ENCODE measurements around the gene RTN4.
A peak's percentile ranks its signal among the peaks of the same experiment; 100 is the strongest.
"Not testable (repeated sequence)": the region's sequence is repeated elsewhere in the genome, so short reads cannot be mapped to it uniquely, and the experiment has no call there.

The RTN4 gene, protein sequence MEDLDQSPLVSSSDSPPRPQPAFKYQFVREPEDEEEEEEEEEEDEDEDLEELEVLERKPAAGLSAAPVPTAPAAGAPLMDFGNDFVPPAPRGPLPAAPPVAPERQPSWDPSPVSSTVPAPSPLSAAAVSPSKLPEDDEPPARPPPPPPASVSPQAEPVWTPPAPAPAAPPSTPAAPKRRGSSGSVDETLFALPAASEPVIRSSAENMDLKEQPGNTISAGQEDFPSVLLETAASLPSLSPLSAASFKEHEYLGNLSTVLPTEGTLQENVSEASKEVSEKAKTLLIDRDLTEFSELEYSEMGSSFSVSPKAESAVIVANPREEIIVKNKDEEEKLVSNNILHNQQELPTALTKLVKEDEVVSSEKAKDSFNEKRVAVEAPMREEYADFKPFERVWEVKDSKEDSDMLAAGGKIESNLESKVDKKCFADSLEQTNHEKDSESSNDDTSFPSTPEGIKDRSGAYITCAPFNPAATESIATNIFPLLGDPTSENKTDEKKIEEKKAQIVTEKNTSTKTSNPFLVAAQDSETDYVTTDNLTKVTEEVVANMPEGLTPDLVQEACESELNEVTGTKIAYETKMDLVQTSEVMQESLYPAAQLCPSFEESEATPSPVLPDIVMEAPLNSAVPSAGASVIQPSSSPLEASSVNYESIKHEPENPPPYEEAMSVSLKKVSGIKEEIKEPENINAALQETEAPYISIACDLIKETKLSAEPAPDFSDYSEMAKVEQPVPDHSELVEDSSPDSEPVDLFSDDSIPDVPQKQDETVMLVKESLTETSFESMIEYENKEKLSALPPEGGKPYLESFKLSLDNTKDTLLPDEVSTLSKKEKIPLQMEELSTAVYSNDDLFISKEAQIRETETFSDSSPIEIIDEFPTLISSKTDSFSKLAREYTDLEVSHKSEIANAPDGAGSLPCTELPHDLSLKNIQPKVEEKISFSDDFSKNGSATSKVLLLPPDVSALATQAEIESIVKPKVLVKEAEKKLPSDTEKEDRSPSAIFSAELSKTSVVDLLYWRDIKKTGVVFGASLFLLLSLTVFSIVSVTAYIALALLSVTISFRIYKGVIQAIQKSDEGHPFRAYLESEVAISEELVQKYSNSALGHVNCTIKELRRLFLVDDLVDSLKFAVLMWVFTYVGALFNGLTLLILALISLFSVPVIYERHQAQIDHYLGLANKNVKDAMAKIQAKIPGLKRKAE
- total RNA-seq, result 110 to 124 (median 119) reads per million in 3 donors

DNA sequence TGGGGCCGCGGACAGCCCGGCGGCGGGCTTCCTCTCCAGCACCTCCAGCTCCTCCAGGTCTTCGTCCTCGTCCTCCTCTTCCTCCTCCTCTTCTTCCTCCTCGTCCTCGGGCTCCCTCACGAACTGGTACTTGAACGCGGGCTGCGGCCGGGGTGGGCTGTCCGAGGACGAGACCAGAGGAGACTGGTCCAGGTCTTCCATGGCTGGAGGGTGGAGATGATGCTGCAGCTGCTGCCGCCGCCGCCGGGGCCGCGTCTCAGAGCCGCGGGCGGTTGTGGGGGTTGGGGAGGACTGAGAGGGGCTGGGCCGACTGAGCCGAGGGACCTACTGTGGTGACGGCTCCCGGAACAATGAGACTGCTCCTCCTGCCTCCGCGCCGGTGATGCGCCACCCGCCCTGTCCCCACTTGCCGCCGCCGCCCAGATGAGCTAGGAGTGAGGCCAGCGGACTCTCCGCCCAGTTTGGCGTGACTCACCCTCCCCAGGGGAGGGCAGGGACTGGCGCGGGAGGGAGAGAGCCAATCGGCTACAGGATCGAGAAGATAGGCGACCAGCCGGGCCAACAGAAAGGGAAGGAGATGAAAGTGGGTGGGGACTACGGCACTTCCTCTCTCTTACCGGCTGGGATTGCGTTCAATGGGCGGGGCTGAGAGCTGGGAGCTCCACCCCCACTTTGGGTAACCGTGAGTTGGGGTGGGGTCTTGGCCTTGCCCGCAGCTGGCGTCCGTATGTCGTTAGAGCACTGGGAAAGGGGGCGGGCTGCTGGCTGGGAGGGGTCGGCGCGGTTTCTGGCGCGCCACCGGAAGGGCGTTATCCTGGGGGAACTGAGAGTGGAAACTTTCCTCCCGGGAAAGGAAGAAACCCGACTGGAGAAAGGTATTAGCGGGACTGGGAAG, at the start of gene RTN4:
Gene RTN4, minus strand, starts transcription at position 352 of the 895 bp plus-strand sequence. Its CDS starts 151 bp downstream, at position 201.
- Histone ChIP-seq H3K27ac (ENCODE audit: insufficient read depth, low read length, poor library complexity, severe bottlenecking) (peak within 1 kb of the TSS; percentile 85), H3K4me3 (ENCODE audit: insufficient read depth, low read depth, low read length, poor library complexity, severe bottlenecking) (peak within 1 kb of the TSS; percentile 90), H3K4me1 (ENCODE audit: control insufficient read depth, insufficient read depth, low read length, poor library complexity, severe bottlenecking) (peaks cover 35% of the 10 kb centered on the region)

DNA sequence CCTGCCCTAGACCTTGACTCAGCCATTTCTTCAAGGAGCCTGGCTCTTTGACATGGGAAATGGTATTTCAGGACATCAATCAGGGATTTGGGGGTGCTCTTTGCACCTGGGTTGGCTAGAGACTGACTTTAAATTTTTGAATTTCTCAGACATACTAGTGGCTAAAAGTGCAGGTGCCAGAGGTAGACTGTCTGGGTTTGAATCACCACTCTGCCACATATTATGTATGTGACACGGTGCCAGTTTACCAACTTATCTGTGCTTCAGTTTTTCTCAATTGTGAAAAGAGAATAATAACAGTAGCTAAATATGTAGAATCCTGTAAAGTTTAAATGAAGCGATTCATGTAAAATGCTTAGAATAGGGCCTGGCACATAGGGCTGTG, 49.2 kb upstream of the RTN4 start:
- Histone ChIP-seq H3K4me3 (ENCODE audit: insufficient read depth, low read depth, low read length, poor library complexity, severe bottlenecking) (no peak overlapping the region), H3K4me1 (ENCODE audit: control insufficient read depth, insufficient read depth, low read length, poor library complexity, severe bottlenecking) (no peaks in the 10 kb centered on the region), H3K27me3 (replicated peaks; ENCODE audit: control insufficient read depth, insufficient read depth, low read length, poor library complexity, severe bottlenecking) (no peaks in the 10 kb centered on the region), H3K36me3 (ENCODE audit: control insufficient read depth, insufficient read depth, low read length) (no peaks in the 10 kb centered on the region), H3K27ac (ENCODE audit: insufficient read depth, low read length, poor library complexity, severe bottlenecking) (no peak overlapping the region), H3K9me3 (ENCODE audit: control insufficient read depth, low read length) (no peaks in the 10 kb centered on the region)
- DNase-seq, result no peak

More for the DNA sequence above, at the start of gene RTN4:
- peak; percentile 96 to 99 (median 98) for DNase-seq
- Histone ChIP-seq H3K27me3 (replicated peaks; ENCODE audit: control insufficient read depth, insufficient read depth, low read length, poor library complexity, severe bottlenecking) (no peaks in the 10 kb centered on the region), H3K36me3 (ENCODE audit: control insufficient read depth, insufficient read depth, low read length) (no peaks in the 10 kb centered on the region), H3K9me3 (ENCODE audit: control insufficient read depth, low read length) (no peaks in the 10 kb centered on the region)

DNA sequence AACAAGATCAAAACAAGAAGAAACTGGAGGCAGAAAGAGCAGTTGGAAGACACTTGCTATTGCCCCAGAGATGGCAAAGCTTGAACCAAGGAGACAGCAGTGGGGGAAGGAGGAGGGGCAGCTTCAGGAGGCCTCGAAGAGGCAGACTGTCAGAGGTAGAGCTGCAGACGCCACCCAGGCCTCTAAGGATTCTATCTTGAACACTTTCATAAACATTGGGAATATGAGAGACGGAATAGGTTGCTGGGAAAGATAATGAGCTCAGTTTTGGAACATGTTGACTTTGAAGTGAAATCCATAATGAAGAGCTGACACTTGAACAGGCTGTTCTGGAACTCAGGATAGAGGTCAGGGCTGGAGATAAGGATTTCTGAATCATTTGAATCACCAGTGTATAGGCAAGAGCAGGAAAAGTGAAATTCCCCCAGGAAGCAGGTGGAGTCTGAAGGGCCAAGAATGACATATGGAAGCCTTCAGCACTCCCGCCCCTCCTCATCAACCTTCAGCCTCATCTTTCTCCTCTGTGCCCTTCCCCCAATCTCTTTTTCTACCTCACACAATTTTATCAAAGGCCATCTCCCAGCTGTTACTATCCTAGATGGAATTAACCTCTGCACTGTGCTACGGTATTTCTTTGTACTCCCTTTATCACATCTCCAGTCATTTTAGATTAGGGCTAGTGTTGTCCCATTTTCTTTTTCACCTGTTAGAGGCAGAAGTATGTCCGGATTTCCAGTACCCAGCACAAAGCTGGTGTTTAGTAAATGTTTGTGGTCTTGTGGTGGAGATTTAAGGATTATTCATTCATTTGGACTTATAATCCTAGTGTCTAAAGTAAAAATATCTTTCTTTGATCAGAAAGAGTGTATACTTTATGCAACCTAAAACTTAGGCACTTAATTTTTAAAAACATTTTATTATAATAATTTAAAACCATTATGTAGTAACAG, 47.5 kb upstream of the RTN4 start:
- no peaks in the 10 kb centered on the region for H3K4me1 ChIP-seq (ENCODE audit: control insufficient read depth, insufficient read depth, low read length, poor library complexity, severe bottlenecking)
- H3K36me3 ChIP-seq (ENCODE audit: control insufficient read depth, insufficient read depth, low read length), result no peaks in the 10 kb centered on the region
- DNase-seq, result no peak
- no peaks in the 10 kb centered on the region for H3K9me3 ChIP-seq (ENCODE audit: control insufficient read depth, low read length)
- no peaks in the 10 kb centered on the region for H3K27me3 ChIP-seq (replicated peaks; ENCODE audit: control insufficient read depth, insufficient read depth, low read length, poor library complexity, severe bottlenecking)
- H3K4me3 ChIP-seq (ENCODE audit: insufficient read depth, low read depth, low read length, poor library complexity, severe bottlenecking), result no peak overlapping the region
- H3K27ac ChIP-seq (ENCODE audit: insufficient read depth, low read length, poor library complexity, severe bottlenecking), result no peak overlapping the region

DNA sequence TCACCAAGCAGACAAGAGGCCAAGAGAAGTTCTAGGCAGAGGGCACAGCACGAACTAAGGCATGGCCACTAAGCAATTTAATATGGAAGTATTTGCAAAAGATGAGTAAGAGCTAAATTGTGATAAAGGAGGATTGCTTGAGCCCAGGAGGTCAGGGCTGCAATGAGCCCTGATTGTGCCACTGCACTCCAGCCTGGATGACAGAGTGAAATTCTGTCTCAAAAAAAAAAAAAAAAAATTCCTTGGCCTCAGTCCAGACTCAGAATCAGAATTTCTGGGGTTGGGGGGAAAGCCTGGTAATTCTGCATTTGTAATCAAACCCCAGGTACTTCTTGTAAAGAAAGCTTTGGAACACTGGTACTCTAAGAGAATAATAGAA, 46.8 kb upstream of the RTN4 start:
- Histone ChIP-seq H3K27ac (ENCODE audit: insufficient read depth, low read length, poor library complexity, severe bottlenecking) (no peak overlapping the region), H3K27me3 (replicated peaks; ENCODE audit: control insufficient read depth, insufficient read depth, low read length, poor library complexity, severe bottlenecking) (no peaks in the 10 kb centered on the region), H3K9me3 (ENCODE audit: control insufficient read depth, low read length) (no peaks in the 10 kb centered on the region), H3K4me3 (ENCODE audit: insufficient read depth, low read depth, low read length, poor library complexity, severe bottlenecking) (no peak overlapping the region), H3K4me1 (ENCODE audit: control insufficient read depth, insufficient read depth, low read length, poor library complexity, severe bottlenecking) (no peaks in the 10 kb centered on the region), H3K36me3 (ENCODE audit: control insufficient read depth, insufficient read depth, low read length) (no peaks in the 10 kb centered on the region)
- DNase-seq, result no peak

DNA sequence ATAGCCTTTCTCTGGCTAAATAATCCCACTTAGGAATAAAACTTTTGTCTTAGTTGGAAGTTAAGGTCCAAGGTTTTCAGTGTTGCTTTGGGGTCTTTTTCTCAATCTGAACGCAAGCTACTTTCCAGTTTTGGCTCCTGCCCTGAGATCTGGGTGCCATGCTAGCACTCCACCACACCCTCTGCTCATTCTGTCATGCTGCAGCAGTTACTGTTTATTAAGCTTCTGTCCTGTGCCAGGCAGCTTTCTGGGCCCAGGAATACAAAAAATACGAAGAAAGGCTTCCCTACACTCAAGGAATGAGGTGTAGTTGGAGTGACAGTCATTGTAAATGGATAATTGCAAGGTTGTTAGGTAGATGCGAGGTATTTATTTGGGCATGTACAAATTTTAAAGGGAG, 46.3 kb upstream of the RTN4 start:
- no peak for DNase-seq
- Histone ChIP-seq H3K9me3 (ENCODE audit: control insufficient read depth, low read length) (no peaks in the 10 kb centered on the region), H3K4me1 (ENCODE audit: control insufficient read depth, insufficient read depth, low read length, poor library complexity, severe bottlenecking) (no peaks in the 10 kb centered on the region), H3K27me3 (replicated peaks; ENCODE audit: control insufficient read depth, insufficient read depth, low read length, poor library complexity, severe bottlenecking) (no peaks in the 10 kb centered on the region), H3K4me3 (ENCODE audit: insufficient read depth, low read depth, low read length, poor library complexity, severe bottlenecking) (no peak overlapping the region), H3K36me3 (ENCODE audit: control insufficient read depth, insufficient read depth, low read length) (no peaks in the 10 kb centered on the region), H3K27ac (ENCODE audit: insufficient read depth, low read length, poor library complexity, severe bottlenecking) (no peak overlapping the region)

DNA sequence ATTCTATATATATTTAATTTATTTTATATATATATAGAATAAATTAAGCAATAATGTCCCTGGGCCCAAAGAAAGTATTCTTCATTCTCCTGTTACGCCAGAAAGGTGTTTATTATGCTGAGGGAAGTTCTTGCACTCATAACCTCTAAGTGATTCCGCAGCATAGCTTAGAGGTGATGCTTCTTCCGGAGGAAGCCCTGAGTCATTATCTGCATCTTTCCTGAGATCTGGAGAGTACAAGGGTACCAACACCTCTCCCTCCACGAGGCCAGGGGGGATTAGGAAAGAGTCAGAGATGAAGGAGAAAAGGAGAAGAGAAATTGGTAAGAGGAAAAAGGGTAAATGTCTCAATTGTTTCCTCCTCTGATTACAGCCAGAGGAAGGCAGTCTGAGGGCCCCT, 43.1 kb upstream of the RTN4 start:
- Histone ChIP-seq H3K27me3 (replicated peaks; ENCODE audit: control insufficient read depth, insufficient read depth, low read length, poor library complexity, severe bottlenecking) (no peaks in the 10 kb centered on the region), H3K36me3 (ENCODE audit: control insufficient read depth, insufficient read depth, low read length) (no peaks in the 10 kb centered on the region), H3K4me3 (ENCODE audit: insufficient read depth, low read depth, low read length, poor library complexity, severe bottlenecking) (no peak overlapping the region), H3K27ac (ENCODE audit: insufficient read depth, low read length, poor library complexity, severe bottlenecking) (no peak overlapping the region), H3K9me3 (ENCODE audit: control insufficient read depth, low read length) (no peaks in the 10 kb centered on the region), H3K4me1 (ENCODE audit: control insufficient read depth, insufficient read depth, low read length, poor library complexity, severe bottlenecking) (no peaks in the 10 kb centered on the region)
- DNase-seq, result no peak

DNA sequence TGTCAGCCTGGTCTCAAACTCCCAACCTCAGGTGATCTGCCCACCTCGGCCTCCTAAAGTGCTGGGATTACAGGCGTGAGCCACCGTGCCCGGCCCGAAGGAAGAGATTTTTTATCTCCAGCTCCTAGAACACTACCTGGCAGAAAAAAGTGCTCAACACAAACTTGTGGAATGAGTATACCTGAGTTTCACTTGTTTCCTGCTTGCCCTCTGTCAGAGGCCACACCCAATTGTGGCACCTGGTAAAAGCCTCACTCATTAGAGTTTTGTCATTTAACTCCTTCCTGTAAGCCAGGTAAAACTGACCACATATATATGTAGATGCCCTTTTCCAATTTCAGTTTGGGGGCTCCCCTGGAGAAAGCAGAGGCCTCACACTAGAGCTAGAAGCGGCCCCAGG, 42.2 kb upstream of the RTN4 start:
- Histone ChIP-seq H3K36me3 (ENCODE audit: control insufficient read depth, insufficient read depth, low read length) (no peaks in the 10 kb centered on the region), H3K27ac (ENCODE audit: insufficient read depth, low read length, poor library complexity, severe bottlenecking) (no peak overlapping the region), H3K4me1 (ENCODE audit: control insufficient read depth, insufficient read depth, low read length, poor library complexity, severe bottlenecking) (no peaks in the 10 kb centered on the region), H3K4me3 (ENCODE audit: insufficient read depth, low read depth, low read length, poor library complexity, severe bottlenecking) (no peak overlapping the region), H3K9me3 (ENCODE audit: control insufficient read depth, low read length) (no peaks in the 10 kb centered on the region), H3K27me3 (replicated peaks; ENCODE audit: control insufficient read depth, insufficient read depth, low read length, poor library complexity, severe bottlenecking) (no peaks in the 10 kb centered on the region)
- DNase-seq, result no peak

DNA sequence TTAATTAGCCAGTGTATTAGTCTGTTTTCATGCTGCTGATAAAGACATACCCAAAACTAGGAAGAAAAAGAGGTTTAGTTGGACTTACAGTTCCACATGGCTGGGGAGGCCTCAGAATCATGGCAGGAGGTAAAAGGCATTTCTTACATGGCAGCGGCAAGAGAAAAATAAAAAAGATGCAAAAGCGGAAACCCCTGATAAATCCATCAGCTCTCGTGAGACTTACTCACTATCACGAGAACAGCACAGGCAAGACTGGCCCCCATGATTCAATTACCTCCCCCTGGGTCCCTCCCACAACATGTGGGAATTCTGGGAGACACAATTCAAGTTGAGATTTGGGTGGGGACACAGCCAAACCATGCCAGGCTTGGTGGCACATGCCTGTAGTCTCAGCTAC, 41.4 kb upstream of the RTN4 start:
- H3K9me3 ChIP-seq (ENCODE audit: control insufficient read depth, low read length); DNase-seq; H3K4me1 ChIP-seq (ENCODE audit: control insufficient read depth, insufficient read depth, low read length, poor library complexity, severe bottlenecking); H3K4me3 ChIP-seq (ENCODE audit: insufficient read depth, low read depth, low read length, poor library complexity, severe bottlenecking); H3K36me3 ChIP-seq (ENCODE audit: control insufficient read depth, insufficient read depth, low read length); H3K27ac ChIP-seq (ENCODE audit: insufficient read depth, low read length, poor library complexity, severe bottlenecking); H3K27me3 ChIP-seq (replicated peaks; ENCODE audit: control insufficient read depth, insufficient read depth, low read length, poor library complexity, severe bottlenecking): not testable (repeated sequence)

Data from effector memory CD4-positive, alpha-beta T cell (primary cell).